Measurements from ENCODE around the gene MYH1. TPM values are rescaled to one million over a fixed set of nuclear protein-coding genes. Genes with fewer than 3 reads are reported as not detected.

Gene MYH1
- polyA plus RNA-seq, 3 donors: not detected

- Mint-ChIP-seq H3K27me3 (ENCODE audit: low read depth in 3 of 3) (no peaks in the 10 kb centered on the region), H3K4me3 (no peak overlapping the region), H3K36me3 (no peaks in the 10 kb centered on the region), H3K4me1 (no peaks in the 10 kb centered on the region), H3K9me3 (peaks cover 0 to 5% (median 4%) of the 10 kb centered on the region in 7 donors), H3K27ac (no peak overlapping the region)
- TF ChIP-seq CTCF (IDR thresholded peaks at IDR 0.05): no peak
- Histone ChIP-seq H3K4me2 (replicated peaks; ENCODE audit: extremely low read depth, low read length, poor library complexity, severe bottlenecking) (no peak overlapping the region), H3K79me2 (ENCODE audit: insufficient read depth, low read length) (no peaks in the 10 kb centered on the region), H3K36me3 (replicated peaks in 1 of 2; ENCODE audit: control insufficient read depth in 1 of 2, insufficient read depth in 2 of 2, low read length in 2 of 2) (no peaks in the 10 kb centered on the region), H3K4me1 (ENCODE audit: control insufficient read depth in 1 of 2, insufficient read depth in 2 of 2, low read length in 2 of 2) (no peaks in the 10 kb centered on the region), H3K9me3 (replicated peaks in 1 of 2; ENCODE audit: control insufficient read depth in 1 of 2, insufficient read depth in 1 of 2, low read length in 2 of 2) (no peaks in the 10 kb centered on the region), H3K27me3 (ENCODE audit: control insufficient read depth in 2 of 2, insufficient read depth in 2 of 2, low read length in 2 of 2) (no peaks in the 10 kb centered on the region), H3K9ac (ENCODE audit: insufficient read depth, low read length, poor library complexity, severe bottlenecking) (no peak overlapping the region), H4K20me1 (ENCODE audit: insufficient read depth, low read length) (no peaks in the 10 kb centered on the region), H3K4me3 (replicated peaks in 1 of 3; ENCODE audit: low read depth in 2 of 3, low read length in 3 of 3) (no peak overlapping the region), H3K27ac (ENCODE audit: low read depth in 1 of 2, low read length in 2 of 2) (no peak overlapping the region), H2AFZ (ENCODE audit: insufficient read depth, low read depth, low read length, poor library complexity, severe bottlenecking) (no peak overlapping the region)
- 92% methylated on average over 7 of the region's 7 CpGs for WGBS (ENCODE audit: insufficient coverage)
- no peak for DNase-seq
- intact Hi-C loops (cut with micrococcal nuclease): no loop called here
Observed at GRCh38 chr17:10523064-10523463, 4.7 kb upstream of the MYH1 start.

- Histone ChIP-seq H3K27ac (ENCODE audit: low read depth in 1 of 2, low read length in 2 of 2) (no peak overlapping the region), H3K4me3 (replicated peaks in 1 of 3; ENCODE audit: low read depth in 2 of 3, low read length in 3 of 3) (no peak overlapping the region), H3K36me3 (replicated peaks in 1 of 2; ENCODE audit: control insufficient read depth in 1 of 2, insufficient read depth in 2 of 2, low read length in 2 of 2) (no peaks in the 10 kb centered on the region), H3K4me1 (ENCODE audit: control insufficient read depth in 1 of 2, insufficient read depth in 2 of 2, low read length in 2 of 2) (no peaks in the 10 kb centered on the region), H3K9me3 (replicated peaks in 1 of 2; ENCODE audit: control insufficient read depth in 1 of 2, insufficient read depth in 1 of 2, low read length in 2 of 2) (no peaks in the 10 kb centered on the region), H2AFZ (ENCODE audit: insufficient read depth, low read depth, low read length, poor library complexity, severe bottlenecking) (no peak overlapping the region), H3K27me3 (ENCODE audit: control insufficient read depth in 2 of 2, insufficient read depth in 2 of 2, low read length in 2 of 2) (no peaks in the 10 kb centered on the region), H3K4me2 (replicated peaks; ENCODE audit: extremely low read depth, low read length, poor library complexity, severe bottlenecking) (no peak overlapping the region), H4K20me1 (ENCODE audit: insufficient read depth, low read length) (no peaks in the 10 kb centered on the region), H3K9ac (ENCODE audit: insufficient read depth, low read length, poor library complexity, severe bottlenecking) (no peak overlapping the region), H3K79me2 (ENCODE audit: insufficient read depth, low read length) (no peaks in the 10 kb centered on the region)
- no peaks in the 10 kb centered on the region for H3K36me3 Mint-ChIP-seq
- no peak overlapping the region for H3K4me3 Mint-ChIP-seq
- no peak for DNase-seq
- no peak for TF ChIP-seq CTCF (IDR thresholded peaks at IDR 0.05)
- no peaks in the 10 kb centered on the region for H3K4me1 Mint-ChIP-seq
- H3K27ac Mint-ChIP-seq: no peak overlapping the region
- peaks cover 0 to 5% (median 4%) of the 10 kb centered on the region in 7 donors for H3K9me3 Mint-ChIP-seq
- no peaks in the 10 kb centered on the region for H3K27me3 Mint-ChIP-seq (ENCODE audit: low read depth in 3 of 3)
- intact Hi-C loops (cut with micrococcal nuclease): no loop called here
Observed at GRCh38 chr17:10521949-10522348, 3.6 kb upstream of the MYH1 start.

All from CD14-positive monocyte (primary cell).